ENCODE data around the gene SALL1. TPM values are rescaled to one million over a fixed set of nuclear protein-coding genes. Genes with fewer than 3 reads are reported as not detected.

Gene SALL1
- total RNA-seq, 1 donor from 2014 or later = not detected

DNA sequence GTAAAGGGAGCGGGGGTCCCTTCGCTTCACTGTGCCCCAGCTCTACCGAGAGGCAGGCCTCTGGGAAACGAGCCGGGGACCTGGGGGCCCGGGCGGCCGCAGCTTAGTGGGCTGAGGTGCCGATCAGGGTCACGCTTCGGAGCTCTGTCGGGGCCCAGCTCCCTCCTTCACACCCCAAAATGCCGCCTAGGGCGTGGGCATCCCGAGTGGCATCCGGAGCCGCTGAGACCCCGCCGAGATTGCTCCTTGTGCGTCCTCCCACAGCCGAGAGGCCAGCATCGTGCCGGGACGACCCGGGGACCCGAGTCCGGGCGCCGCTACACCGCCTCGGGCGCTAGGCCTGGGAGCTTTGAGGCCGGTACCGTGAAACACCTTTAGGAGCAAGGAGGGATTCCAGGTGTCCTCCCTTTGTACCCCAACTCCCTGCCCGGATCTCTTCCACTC is 1.3 kb downstream of the SALL1 start:
- no peak for DNase-seq (ENCODE audit: low read depth)
- Histone ChIP-seq H3K36me3 (ENCODE audit: control insufficient read depth, insufficient read depth, low read length) (no peaks in the 10 kb centered on the region), H3K4me3 (ENCODE audit: low read depth, low read length) (no peak overlapping the region), H3K27me3 (ENCODE audit: control insufficient read depth, insufficient read depth, low read length) (peaks cover 37% of the 10 kb centered on the region)
- TF ChIP-seq, protein P1, sequence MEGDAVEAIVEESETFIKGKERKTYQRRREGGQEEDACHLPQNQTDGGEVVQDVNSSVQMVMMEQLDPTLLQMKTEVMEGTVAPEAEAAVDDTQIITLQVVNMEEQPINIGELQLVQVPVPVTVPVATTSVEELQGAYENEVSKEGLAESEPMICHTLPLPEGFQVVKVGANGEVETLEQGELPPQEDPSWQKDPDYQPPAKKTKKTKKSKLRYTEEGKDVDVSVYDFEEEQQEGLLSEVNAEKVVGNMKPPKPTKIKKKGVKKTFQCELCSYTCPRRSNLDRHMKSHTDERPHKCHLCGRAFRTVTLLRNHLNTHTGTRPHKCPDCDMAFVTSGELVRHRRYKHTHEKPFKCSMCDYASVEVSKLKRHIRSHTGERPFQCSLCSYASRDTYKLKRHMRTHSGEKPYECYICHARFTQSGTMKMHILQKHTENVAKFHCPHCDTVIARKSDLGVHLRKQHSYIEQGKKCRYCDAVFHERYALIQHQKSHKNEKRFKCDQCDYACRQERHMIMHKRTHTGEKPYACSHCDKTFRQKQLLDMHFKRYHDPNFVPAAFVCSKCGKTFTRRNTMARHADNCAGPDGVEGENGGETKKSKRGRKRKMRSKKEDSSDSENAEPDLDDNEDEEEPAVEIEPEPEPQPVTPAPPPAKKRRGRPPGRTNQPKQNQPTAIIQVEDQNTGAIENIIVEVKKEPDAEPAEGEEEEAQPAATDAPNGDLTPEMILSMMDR (IDR thresholded peaks at IDR 0.05; ENCODE audit: insufficient read depth, low read length, severe bottlenecking) = no peak
- FAIRE-seq = no peak

DNA sequence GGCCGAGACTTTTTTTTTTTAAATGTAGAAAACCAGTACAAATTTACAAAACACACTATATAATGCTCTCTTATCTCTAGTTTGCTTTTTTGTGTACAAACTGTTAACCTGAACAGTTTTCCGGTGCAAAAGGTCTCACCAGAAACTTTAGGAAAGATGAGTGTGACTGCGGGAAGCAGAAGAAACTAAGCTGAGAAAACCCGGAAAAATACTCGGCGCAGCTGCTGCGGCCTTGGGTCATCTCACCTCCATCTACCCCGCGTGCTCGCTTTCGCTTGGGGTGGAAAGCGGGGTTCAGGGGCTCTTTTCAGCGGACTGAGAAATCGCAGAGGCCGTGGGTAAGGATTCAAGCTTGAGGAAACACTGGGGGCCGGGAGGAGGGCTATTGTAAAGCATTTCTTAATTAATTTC is 1.8 kb downstream of the SALL1 start:
- DNase-seq (ENCODE audit: low read depth) = no peak
- peaks cover 33% of the 10 kb centered on the region for H3K27me3 ChIP-seq (ENCODE audit: control insufficient read depth, insufficient read depth, low read length)
- H3K36me3 ChIP-seq (ENCODE audit: control insufficient read depth, insufficient read depth, low read length) = no peaks in the 10 kb centered on the region
- FAIRE-seq = no peak
- H3K4me3 ChIP-seq (ENCODE audit: low read depth, low read length) = no peak overlapping the region
- TF ChIP-seq, protein P1 (IDR thresholded peaks at IDR 0.05; ENCODE audit: insufficient read depth, low read length, severe bottlenecking) = no peak

DNA sequence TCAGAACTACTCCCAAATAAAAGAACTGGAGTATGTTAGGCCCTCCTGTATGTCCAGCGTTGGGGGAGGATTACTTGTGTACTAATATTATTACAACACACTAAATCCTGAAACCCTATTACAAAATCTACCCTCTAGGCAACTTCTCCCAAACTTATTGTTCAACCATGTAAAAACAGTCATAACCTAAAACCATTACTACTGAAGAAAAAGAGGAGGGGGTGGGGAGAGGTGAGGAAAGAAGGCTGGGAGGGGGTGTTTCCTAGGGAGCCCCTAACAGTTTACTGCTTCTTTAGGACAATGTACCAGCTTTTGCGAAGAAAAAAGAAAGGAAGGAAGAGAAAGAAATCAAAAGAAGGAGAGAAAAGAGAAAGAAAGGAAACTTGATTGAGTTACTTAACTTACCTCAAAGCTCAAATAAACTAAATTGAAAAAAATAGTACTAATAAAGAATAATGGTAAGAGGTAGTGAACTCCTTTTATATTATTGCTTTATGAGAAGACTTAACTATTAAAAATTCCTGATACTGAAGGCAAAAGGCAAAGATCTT is 2.3 kb downstream of the SALL1 start:
- Histone ChIP-seq H3K4me3 (ENCODE audit: low read depth, low read length) (no peak overlapping the region), H3K27me3 (ENCODE audit: control insufficient read depth, insufficient read depth, low read length) (peaks cover 31% of the 10 kb centered on the region), H3K36me3 (ENCODE audit: control insufficient read depth, insufficient read depth, low read length) (no peaks in the 10 kb centered on the region)
- no peak for FAIRE-seq
- DNase-seq (ENCODE audit: low read depth) = no peak
- TF ChIP-seq, protein P1 (IDR thresholded peaks at IDR 0.05; ENCODE audit: insufficient read depth, low read length, severe bottlenecking) = no peak

DNA sequence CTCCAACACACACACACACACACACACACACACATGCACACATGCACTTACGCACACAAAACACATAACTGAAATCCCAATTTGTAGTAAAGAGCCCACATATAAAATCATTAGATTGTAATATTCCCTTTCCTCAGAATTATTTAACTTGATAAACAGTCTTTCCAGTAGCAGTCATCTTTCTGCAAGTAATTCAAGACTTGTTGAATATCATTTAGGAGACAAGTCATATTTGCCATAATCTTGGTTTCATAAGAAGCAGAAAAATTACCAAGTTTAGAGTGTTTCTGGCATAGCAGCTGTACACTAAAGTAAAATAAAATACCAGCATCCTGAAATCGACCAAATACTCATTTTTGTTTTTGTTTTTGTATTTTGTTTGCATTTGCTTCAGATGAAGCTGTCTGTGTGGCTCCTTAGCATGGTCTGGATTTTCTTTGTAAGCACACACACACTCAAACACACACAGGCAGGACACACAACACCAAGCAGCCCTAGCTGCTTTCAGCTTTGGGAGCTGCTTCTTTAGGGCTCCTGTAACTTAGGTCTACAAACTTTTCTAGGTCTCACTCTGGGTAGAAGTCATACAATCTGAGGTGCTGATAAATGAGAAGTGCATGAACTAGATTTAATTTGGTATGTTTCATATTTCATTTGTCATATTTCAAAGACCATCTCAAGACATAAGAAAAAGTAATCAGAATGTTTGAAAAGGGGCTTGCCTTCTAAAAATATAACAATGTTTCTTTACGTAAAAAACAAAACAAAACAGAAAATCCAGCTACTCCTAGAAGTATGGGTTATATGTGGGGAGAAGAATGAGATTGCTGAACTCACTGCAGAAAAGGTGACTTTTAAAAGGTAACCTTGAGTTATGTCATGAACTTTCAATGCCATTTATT is 3.0 kb downstream of the SALL1 start:
- Histone ChIP-seq H3K36me3 (ENCODE audit: control insufficient read depth, insufficient read depth, low read length) (no peaks in the 10 kb centered on the region), H3K4me3 (ENCODE audit: low read depth, low read length) (no peak overlapping the region), H3K27me3 (ENCODE audit: control insufficient read depth, insufficient read depth, low read length) (peaks cover 24% of the 10 kb centered on the region)
- DNase-seq (ENCODE audit: low read depth) = no peak
- FAIRE-seq = no peak
- TF ChIP-seq, protein P1 (IDR thresholded peaks at IDR 0.05; ENCODE audit: insufficient read depth, low read length, severe bottlenecking) = no peak

DNA sequence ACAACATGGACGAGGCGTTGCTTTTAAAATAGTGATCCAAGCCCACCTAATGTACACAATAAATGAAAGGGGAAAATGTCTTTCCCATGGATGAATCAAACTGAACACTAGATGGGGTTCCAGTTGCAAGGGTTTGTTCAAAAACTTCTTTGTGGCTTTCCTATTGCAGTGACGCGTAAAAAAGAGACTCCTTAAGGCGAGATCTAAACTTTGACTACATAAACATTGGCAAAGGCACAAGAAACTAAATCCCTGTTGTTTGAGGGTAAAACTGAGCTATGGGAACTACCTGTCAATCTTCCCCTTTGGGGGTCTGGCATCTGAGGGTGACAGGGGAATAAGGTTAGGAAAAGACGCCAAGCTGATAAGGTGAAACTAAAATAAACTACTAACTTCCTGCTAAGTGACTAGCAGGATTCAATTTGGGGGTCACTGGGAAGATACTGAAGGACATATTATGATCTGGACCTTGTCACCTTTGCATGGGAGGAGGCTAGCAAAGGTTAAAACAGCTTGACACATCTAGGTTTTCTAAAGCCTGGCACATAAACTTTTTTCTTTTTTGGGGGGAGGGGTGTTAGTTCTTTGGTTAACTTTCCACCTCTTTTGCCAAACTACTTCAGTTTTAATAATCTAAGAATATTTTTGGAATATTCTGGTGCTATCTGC is 4.7 kb downstream of the SALL1 start:
- no peak for FAIRE-seq
- peaks cover 17% of the 10 kb centered on the region for H3K27me3 ChIP-seq (ENCODE audit: control insufficient read depth, insufficient read depth, low read length)
- TF ChIP-seq, protein P1 (IDR thresholded peaks at IDR 0.05; ENCODE audit: insufficient read depth, low read length, severe bottlenecking) = no peak
- H3K36me3 ChIP-seq (ENCODE audit: control insufficient read depth, insufficient read depth, low read length) = no peaks in the 10 kb centered on the region
- no peak overlapping the region for H3K4me3 ChIP-seq (ENCODE audit: low read depth, low read length)
- peak; percentile 2 for DNase-seq (ENCODE audit: low read depth)
